Type B pancreatic cell (in vitro differentiated cells): ENCODE measurements around the gene MED25. TPM values are rescaled to one million over a fixed set of nuclear protein-coding genes. Genes with fewer than 3 reads are reported as not detected.

Source experiments
- DNase-seq: peaks from one replicate; pipeline ENCODE4 v3.0.0; 2021; ENCODE audit warnings: mixed read lengths; ENCODE audit not compliant: unreplicated experiment; ENCODE audit errors: extremely low spot score
- H3K27ac Mint-ChIP-seq: 2 replicates; pipeline ENCODE4 v1.8.0; 2021; ENCODE audit warnings: mild to moderate bottlenecking, mixed read lengths
- H3K27me3 Mint-ChIP-seq: 2 replicates; pipeline ENCODE4 v1.8.0; 2021; ENCODE audit warnings: mixed read lengths
- H3K36me3 Mint-ChIP-seq: 2 replicates; pipeline ENCODE4 v1.8.0; 2021; ENCODE audit warnings: mixed read lengths
- H3K4me1 Mint-ChIP-seq: one replicate; pipeline ENCODE4 v1.8.0; 2021; ENCODE audit warnings: mixed read lengths; ENCODE audit not compliant: unreplicated experiment
- H3K4me3 Mint-ChIP-seq: 2 replicates; pipeline ENCODE4 v1.8.0; 2021; ENCODE audit warnings: mild to moderate bottlenecking, mixed read lengths
- H3K9me3 Mint-ChIP-seq: 2 replicates; pipeline ENCODE4 v1.8.0; 2021; ENCODE audit warnings: mixed read lengths
- total RNA-seq: library from RNA; stranded (reverse); gene quantifications from 2 replicates; pipeline ENCODE4 v1.2.1, GENCODE V29; 2021; ENCODE audit warnings: low replicate concordance
- TF ChIP-seq, protein P1 (sequence below): fragments of 200-600 bp; sonication (generic); conservative IDR thresholded peaks from 2 replicates; pipeline ENCODE4 v1.5.0; 2021; ENCODE audit warnings: antibody characterized with exemption, mild to moderate bottlenecking

MED25 gene
- total RNA-seq, 1 donor from 2014 or later, result 88.9 TPM

- Mint-ChIP-seq H3K36me3 (peaks cover 13% of the 10 kb centered on the region), H3K4me3 (no peak overlapping the region), H3K4me1 (peaks cover 4% of the 10 kb centered on the region), H3K9me3 (peaks cover 3% of the 10 kb centered on the region), H3K27ac (no peak overlapping the region), H3K27me3 (no peaks in the 10 kb centered on the region)
- no peak for DNase-seq
- TF ChIP-seq, protein P1, sequence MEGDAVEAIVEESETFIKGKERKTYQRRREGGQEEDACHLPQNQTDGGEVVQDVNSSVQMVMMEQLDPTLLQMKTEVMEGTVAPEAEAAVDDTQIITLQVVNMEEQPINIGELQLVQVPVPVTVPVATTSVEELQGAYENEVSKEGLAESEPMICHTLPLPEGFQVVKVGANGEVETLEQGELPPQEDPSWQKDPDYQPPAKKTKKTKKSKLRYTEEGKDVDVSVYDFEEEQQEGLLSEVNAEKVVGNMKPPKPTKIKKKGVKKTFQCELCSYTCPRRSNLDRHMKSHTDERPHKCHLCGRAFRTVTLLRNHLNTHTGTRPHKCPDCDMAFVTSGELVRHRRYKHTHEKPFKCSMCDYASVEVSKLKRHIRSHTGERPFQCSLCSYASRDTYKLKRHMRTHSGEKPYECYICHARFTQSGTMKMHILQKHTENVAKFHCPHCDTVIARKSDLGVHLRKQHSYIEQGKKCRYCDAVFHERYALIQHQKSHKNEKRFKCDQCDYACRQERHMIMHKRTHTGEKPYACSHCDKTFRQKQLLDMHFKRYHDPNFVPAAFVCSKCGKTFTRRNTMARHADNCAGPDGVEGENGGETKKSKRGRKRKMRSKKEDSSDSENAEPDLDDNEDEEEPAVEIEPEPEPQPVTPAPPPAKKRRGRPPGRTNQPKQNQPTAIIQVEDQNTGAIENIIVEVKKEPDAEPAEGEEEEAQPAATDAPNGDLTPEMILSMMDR, result no peak
These were observed 28.3 kb downstream of the MED25 start for GRCh38 chr19:49846408-49846807.

DNA sequence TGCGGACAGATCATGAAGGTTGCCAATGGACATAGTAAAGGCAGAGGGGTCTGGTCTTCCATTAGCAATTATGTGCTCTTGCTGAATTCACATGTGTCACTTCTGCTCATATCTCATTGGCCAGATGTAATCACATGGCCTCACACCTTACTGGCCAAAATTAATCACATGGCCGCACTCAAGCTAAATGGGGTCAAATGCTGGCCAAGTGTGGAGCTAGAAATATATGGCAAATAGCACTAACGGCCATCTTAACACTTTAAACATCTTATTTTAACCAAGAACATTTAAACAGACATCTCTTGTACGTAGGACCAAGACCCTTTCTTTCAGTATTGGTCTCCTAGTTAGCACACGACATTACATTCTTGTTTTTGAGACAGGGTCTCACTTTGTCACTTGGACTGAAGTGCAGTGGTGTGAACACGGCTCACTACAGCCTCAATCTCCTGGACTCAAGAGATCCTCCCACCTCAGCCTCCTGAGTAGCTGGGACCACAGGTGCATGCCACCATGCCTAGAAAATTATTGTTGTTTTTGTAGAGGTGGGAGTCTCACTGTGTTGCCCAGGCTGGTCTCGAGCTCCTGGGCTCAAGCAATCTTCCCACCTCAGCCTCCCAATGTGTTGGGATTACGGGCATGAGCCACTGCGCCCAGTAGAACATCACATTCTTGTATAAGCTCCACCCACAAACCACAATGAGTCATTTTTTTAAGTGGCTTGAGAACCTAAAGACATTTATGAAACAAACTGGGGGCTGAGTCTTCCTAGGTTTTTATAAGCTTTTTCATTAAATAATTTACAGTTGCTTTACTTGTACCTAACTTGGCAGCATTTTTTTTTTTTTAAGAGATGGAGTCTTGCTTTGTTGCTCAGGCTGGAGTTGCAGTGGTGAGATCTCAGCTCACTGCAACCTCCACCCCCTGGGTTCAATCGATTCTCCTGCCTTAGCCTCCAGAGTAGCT, 29.9 kb downstream of the MED25 start:
- Mint-ChIP-seq H3K36me3 (peaks cover 21% of the 10 kb centered on the region), H3K9me3 (peaks cover 3% of the 10 kb centered on the region), H3K27me3 (no peaks in the 10 kb centered on the region), H3K27ac (no peak overlapping the region), H3K4me3 (peak overlapping the region; percentile 34), H3K4me1 (peaks cover 13% of the 10 kb centered on the region)
- DNase-seq, result no peak
- TF ChIP-seq, protein P1, result no peak

- Mint-ChIP-seq H3K4me3 (peak overlapping the region; percentile 80), H3K27ac (peak overlapping the region; percentile 75)
These were observed 30.8 kb downstream of the MED25 start for GRCh38 chr19:49848938-49849337.

DNA sequence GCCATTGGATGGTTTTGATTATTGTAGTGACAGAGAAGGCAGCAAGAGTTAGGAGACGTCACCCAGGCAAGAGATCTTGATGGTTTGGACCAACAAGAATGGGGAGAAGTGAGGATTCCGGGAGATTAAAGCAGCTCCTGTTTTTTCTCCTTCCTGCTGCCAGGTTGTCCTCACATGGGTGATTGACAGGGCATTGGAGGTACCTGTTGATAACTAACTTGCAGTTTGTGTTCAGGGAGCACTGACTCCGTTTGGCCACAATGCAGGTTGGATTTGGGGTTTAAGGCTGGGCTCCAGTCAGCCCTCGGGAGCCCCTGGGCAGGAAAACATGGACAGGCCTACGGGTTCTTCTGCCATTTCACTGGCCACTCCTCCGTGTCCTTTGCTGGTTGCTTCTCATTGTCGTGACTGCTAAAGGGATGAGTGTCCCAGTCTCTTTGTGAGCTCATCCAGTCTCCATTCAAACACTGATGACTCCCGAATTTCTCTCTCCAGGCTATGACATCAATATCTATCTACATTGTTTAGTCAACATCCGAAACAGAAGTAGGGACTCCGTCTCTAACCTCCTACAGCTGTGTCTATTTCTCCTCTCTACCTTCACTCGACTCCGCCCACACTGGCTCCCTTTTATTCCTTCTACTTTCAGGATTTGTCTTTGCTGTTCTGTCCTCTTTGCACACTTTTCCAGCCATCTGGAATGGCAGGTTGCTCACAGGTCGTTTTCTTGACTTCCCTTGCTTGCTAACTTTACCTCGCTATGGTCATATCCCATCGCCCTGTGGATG, 31.5 kb downstream of the MED25 start:
- DNase-seq, result no peak
- TF ChIP-seq, protein P1, result no peak
- H3K27me3 Mint-ChIP-seq, result no peaks in the 10 kb centered on the region
- peak overlapping the region; percentile 94 for H3K27ac Mint-ChIP-seq
- peaks cover 21% of the 10 kb centered on the region for H3K36me3 Mint-ChIP-seq
- H3K4me3 Mint-ChIP-seq, result peak overlapping the region; percentile 92
- H3K4me1 Mint-ChIP-seq, result peaks cover 18% of the 10 kb centered on the region
- H3K9me3 Mint-ChIP-seq, result peaks cover 3% of the 10 kb centered on the region

More at GRCh38 chr19:49848938-49849337, 30.8 kb downstream of the MED25 start:
- peaks cover 18% of the 10 kb centered on the region for H3K4me1 Mint-ChIP-seq
- TF ChIP-seq, protein P1, result no peak
- no peak for DNase-seq
- H3K9me3 Mint-ChIP-seq, result peaks cover 3% of the 10 kb centered on the region
- H3K27me3 Mint-ChIP-seq, result no peaks in the 10 kb centered on the region
- H3K36me3 Mint-ChIP-seq, result peaks cover 21% of the 10 kb centered on the region

DNA sequence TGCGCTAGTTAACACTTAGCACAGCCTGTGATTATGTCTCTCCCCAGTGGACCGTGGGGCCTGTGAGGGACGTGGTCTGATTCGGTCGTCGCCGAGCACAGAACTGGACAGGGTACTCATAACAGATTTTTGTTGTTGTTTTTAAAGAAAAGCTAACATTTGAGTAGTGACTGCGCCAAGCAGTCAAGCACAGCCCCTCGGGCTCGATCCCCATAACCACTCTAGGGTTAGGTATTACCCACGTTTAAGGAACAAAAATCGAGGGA, 32.1 kb downstream of the MED25 start:
- TF ChIP-seq, protein P1, result no peak
- Mint-ChIP-seq H3K27ac (peak overlapping the region; percentile 94), H3K4me1 (peaks cover 18% of the 10 kb centered on the region), H3K4me3 (peak overlapping the region; percentile 92), H3K36me3 (peaks cover 21% of the 10 kb centered on the region), H3K27me3 (no peaks in the 10 kb centered on the region), H3K9me3 (peaks cover 3% of the 10 kb centered on the region)
- DNase-seq, result no peak
